GM12892 (cell line): Measurements from ENCODE around the gene LAMB1.

Source experiments
- POLR2A ChIP-seq: IDR thresholded peaks from 2 replicates; pipeline ENCODE4 v1.6.1; 2011; ENCODE audit warnings: low read depth, low read length, control low read depth
- POLR2AphosphoS5 ChIP-seq: IDR thresholded peaks from 2 replicates; pipeline ENCODE4 v1.6.1; 2011; ENCODE audit warnings: low read depth, low read length, control low read depth

DNA sequence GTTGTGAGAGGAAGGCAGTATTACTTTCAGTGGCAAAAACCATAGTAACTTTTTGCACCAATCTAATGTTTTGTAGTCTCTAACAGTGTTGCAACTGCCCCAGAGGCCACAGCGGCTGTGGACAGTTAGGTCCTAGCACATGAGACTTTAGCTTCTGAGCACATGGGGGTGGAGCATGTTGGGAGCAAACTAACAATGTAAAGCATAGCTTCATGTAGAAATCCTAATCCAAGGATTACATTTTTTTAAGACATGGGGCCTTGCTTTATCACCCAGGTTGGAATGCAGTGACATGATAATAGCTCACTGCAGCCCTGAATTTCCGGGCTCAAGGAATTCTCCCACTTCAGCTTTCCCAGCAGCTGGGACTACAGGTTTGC is 49.0 kb downstream of the LAMB1 start:
- TF ChIP-seq POLR2A = no peak
- no peak for TF ChIP-seq POLR2AphosphoS5
